ENCODE data around the gene AQP12B.
"Not testable (repeated sequence)": the region's sequence is repeated elsewhere in the genome, so short reads cannot be mapped to it uniquely, and the experiment has no call there.

The AQP12B gene, protein sequence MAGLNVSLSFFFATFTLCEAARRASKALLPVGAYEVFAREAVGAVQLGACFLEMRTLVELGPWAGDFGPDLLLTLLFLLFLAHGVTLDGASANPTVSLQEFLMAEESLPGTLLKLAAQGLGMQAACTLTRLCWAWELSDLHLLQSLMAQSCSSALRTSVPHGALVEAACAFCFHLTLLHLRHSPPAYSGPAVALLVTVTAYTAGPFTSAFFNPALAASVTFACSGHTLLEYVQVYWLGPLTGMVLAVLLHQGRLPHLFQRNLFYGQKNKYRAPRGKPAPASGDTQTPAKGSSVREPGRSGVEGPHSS

DNA sequence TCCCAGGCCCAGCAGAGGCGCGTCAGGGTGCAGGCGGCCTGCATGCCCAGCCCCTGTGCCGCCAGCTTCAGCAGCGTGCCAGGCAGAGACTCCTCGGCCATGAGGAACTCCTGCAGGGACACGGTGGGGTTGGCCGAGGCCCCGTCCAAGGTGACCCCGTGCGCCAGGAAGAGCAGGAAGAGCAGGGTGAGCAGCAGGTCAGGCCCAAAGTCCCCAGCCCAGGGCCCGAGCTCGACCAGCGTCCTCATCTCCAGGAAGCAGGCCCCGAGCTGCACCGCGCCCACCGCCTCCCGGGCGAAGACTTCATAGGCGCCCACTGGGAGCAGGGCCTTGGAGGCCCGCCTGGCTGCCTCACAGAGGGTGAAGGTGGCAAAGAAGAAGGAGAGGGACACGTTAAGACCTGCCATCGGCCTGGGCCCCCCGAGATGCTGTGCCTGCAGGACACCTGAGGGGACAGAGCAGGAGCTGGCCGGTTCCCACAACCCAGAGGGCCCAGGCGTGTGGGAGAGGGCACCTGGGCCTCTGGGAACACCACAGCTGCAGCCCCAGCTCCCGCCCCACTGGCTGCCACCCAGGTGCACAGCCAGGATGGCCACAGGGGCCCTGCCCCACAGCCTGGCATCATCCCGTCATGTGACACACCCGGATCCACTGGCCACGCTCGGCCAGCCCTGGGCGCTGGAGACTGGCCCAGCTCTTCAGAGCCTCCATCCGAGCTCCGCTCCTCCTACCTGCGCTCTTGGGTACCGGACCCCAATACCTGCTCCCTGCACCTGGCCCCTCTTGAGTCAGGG lies at the start of gene AQP12B:
Gene AQP12B, minus strand, starts transcription at position 455 of the 794 bp plus-strand sequence. Its CDS starts 48 bp downstream, at position 407.
- not testable (repeated sequence) for DNase-seq (ENCODE audit: low read depth); H3K4me3 ChIP-seq (ENCODE audit: low read length)

DNA sequence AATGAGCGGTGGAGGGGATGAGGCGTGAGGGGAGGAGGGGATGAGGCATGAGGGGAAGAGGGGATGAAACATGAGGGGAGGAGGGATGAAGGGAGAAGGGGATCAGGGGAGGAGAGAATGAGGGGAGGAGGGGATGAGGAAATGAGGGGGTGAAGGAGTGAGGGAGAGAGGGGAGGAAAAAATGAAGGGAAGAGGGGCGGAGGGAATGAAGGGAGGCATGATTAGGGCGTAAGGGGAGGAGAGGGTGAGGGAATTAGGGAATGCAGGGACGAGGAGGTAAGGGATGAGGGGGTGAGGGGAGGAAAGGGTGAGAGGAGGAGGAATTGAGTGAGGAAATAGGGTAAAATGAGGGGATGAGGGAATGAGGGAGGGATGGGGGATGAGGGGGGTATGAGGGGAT lies 49.5 kb upstream of the AQP12B start:
- no peak for DNase-seq (ENCODE audit: low read depth)
- TF ChIP-seq, protein P1, sequence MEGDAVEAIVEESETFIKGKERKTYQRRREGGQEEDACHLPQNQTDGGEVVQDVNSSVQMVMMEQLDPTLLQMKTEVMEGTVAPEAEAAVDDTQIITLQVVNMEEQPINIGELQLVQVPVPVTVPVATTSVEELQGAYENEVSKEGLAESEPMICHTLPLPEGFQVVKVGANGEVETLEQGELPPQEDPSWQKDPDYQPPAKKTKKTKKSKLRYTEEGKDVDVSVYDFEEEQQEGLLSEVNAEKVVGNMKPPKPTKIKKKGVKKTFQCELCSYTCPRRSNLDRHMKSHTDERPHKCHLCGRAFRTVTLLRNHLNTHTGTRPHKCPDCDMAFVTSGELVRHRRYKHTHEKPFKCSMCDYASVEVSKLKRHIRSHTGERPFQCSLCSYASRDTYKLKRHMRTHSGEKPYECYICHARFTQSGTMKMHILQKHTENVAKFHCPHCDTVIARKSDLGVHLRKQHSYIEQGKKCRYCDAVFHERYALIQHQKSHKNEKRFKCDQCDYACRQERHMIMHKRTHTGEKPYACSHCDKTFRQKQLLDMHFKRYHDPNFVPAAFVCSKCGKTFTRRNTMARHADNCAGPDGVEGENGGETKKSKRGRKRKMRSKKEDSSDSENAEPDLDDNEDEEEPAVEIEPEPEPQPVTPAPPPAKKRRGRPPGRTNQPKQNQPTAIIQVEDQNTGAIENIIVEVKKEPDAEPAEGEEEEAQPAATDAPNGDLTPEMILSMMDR (IDR thresholded peaks at IDR 0.05; ENCODE audit: insufficient read depth, low read depth, low read length, missing control alignments) = no peak
- H3K4me3 ChIP-seq (ENCODE audit: low read length) = no peak overlapping the region

DNA sequence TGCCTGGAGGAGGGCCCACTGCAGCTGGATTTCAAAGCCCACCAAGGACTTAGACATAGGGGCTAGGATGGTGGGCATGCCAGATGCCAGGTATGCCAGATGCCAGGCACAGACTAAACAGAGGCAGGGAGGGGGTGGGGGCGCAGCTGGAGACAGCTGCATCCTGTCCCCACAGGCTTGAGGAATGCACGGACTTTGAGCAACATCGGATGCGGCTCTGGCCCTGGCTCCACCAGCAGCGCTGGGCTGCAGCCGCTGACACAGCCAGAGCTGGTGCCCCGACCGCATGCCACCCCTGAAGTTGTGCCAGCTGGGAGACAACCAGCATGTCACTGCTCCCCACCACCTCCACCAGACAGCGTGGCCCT lies 48.5 kb upstream of the AQP12B start:
- TF ChIP-seq, protein P1 (IDR thresholded peaks at IDR 0.05; ENCODE audit: insufficient read depth, low read depth, low read length, missing control alignments) = no peak
- no peak for DNase-seq (ENCODE audit: low read depth)
- H3K4me3 ChIP-seq (ENCODE audit: low read length) = no peak overlapping the region

DNA sequence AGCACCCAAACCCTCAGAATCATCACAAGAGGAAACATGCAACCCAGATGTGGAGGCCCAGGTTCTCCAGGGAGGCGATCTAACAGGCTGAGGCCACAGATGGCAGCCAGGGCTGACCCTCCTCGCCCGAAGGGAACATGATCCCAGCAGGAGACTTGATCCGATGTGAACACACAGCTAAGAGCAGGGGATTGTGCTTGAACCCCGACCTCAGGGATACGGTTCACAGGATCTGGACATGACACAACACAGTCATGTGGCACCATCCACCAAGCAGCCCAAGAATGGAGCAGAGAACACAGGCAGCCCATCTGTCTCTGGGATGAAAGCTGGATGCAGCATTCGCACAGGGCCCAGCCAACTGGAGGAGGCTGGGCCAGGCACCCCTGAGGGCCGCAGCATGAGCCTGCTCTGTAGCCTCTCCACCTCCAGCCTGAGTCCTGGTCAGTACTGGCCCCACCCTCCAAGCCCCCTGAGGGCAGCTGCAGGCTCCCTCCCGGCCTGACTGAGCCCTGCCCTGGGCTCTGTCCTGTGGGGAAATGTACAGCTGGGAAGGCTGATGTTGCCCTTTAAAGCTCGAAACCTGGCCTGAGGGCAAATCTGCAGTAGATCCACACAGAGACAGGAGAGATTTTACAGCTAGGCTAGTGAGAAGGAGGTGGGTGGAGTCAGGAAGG lies 48.0 kb upstream of the AQP12B start:
- H3K4me3 ChIP-seq (ENCODE audit: low read length) = no peak overlapping the region
- no peak for DNase-seq (ENCODE audit: low read depth)
- TF ChIP-seq, protein P1 (IDR thresholded peaks at IDR 0.05; ENCODE audit: insufficient read depth, low read depth, low read length, missing control alignments) = no peak

DNA sequence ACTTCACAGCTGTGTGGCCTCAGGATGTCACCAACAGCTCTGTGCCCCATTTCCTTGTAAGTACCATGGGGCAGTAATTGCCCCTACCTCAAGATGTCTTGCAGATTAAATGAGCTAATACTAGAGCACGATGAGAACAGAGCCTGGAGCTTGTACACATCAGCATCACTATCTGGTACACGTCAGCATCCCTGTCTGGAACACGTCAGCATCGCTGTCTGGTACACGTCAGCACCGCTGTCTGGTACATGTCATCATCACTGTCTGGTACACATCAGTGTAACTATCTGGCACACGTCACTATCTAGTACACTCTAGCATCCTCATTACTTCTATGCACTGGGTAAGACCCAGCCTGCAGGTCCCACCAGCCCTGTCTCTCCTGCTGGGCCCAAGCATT lies 46.1 kb upstream of the AQP12B start:
- TF ChIP-seq, protein P1 (IDR thresholded peaks at IDR 0.05; ENCODE audit: insufficient read depth, low read depth, low read length, missing control alignments) = no peak
- DNase-seq (ENCODE audit: low read depth) = no peak
- H3K4me3 ChIP-seq (ENCODE audit: low read length) = no peak overlapping the region

DNA sequence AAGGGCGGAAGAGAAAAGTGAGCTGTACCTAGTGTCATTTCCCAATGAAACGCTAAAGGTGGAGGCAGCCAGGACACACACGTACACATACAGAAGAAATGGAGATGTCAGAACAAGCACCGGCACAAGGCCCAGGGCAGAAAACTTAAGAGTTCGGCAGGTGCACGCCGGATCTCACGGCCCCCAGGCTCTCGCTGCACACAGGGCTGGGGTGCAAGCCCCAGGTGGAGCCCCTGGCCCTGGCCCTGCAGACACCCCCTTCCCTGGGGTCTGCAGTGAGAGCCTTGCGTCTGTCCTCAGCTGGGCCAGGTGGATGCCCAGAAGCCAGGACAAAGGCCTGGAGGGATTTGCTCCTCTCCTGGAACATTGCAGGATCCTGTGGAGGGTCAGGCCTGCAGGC lies 45.7 kb upstream of the AQP12B start:
- no peak for DNase-seq (ENCODE audit: low read depth)
- TF ChIP-seq, protein P1 (IDR thresholded peaks at IDR 0.05; ENCODE audit: insufficient read depth, low read depth, low read length, missing control alignments) = no peak
- H3K4me3 ChIP-seq (ENCODE audit: low read length) = no peak overlapping the region

DNA sequence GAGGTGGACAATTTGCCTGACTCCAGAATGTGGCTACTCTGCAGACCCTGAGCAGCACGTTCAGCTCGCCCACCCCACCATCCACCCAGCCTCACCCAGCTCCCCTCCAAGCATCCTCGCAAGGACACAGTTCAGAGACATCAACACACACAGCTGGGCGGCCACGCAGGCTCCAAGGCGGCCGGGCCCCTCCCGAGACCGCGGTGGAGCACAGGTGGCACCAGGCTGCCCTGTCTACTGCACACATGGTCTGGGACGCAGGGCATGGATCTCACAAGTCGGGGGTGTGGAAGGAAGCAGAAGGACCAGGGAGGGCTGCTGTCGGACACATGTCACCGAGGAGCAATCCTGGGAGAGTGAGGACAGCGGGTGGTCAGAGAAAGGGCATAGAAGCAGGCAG lies 45.2 kb upstream of the AQP12B start:
- TF ChIP-seq, protein P1 (IDR thresholded peaks at IDR 0.05; ENCODE audit: insufficient read depth, low read depth, low read length, missing control alignments) = no peak
- no peak overlapping the region for H3K4me3 ChIP-seq (ENCODE audit: low read length)
- DNase-seq (ENCODE audit: low read depth) = no peak

Data from epithelial cell of esophagus (primary cell).